Measurements from ENCODE around the gene ACTR3. TPM values are rescaled to one million over a fixed set of nuclear protein-coding genes. Genes with fewer than 3 reads are reported as not detected.

The ACTR3 gene
- total RNA-seq, 1 experiment from 2014 or later: 296 TPM

DNA sequence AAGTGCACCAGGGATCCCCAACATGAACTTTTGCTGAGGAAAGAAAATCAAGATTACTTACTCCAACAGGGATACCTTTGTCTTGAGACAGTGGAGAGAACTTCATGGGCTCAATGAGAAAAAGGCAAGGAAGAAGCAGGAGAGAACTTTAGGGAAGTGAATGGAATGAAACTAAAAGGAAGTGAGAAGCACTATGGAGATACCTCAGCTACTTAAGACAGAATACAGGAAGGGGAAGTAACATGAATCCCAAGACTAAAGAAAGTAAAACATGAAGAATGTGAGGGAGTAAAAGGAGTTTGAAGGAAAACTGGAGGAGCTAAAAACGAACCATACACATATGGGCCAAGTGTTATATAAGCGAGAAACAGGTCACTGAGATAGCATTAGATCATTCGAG, 32.4 kb upstream of the ACTR3 start:
- H3K27ac Mint-ChIP-seq (ENCODE audit: unreplicated experiment): no peak overlapping the region
- H3K36me3 Mint-ChIP-seq (ENCODE audit: insufficient read depth, unreplicated experiment): no peaks in the 10 kb centered on the region
- CTCF ChIA-PET: no interaction called here
- no peak overlapping the region for H3K4me3 Mint-ChIP-seq (ENCODE audit: low read depth, unreplicated experiment)
- intact Hi-C loops (cut with micrococcal nuclease; ENCODE audit: unreplicated experiment): no loop called here
- TF ChIP-seq, protein P1, sequence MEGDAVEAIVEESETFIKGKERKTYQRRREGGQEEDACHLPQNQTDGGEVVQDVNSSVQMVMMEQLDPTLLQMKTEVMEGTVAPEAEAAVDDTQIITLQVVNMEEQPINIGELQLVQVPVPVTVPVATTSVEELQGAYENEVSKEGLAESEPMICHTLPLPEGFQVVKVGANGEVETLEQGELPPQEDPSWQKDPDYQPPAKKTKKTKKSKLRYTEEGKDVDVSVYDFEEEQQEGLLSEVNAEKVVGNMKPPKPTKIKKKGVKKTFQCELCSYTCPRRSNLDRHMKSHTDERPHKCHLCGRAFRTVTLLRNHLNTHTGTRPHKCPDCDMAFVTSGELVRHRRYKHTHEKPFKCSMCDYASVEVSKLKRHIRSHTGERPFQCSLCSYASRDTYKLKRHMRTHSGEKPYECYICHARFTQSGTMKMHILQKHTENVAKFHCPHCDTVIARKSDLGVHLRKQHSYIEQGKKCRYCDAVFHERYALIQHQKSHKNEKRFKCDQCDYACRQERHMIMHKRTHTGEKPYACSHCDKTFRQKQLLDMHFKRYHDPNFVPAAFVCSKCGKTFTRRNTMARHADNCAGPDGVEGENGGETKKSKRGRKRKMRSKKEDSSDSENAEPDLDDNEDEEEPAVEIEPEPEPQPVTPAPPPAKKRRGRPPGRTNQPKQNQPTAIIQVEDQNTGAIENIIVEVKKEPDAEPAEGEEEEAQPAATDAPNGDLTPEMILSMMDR (IDR thresholded peaks at IDR 0.05; ENCODE audit: unreplicated experiment): no peak
- peaks cover 18% of the 10 kb centered on the region for H3K4me1 Mint-ChIP-seq (ENCODE audit: low read depth, unreplicated experiment)
- BruUV-seq (replicated peaks): no TSS peak
- no peaks in the 10 kb centered on the region for H3K27me3 Mint-ChIP-seq (ENCODE audit: unreplicated experiment)
- peaks cover 5% of the 10 kb centered on the region for H3K9me3 Mint-ChIP-seq (ENCODE audit: low read depth, unreplicated experiment)
- DNase-seq: no peak

DNA sequence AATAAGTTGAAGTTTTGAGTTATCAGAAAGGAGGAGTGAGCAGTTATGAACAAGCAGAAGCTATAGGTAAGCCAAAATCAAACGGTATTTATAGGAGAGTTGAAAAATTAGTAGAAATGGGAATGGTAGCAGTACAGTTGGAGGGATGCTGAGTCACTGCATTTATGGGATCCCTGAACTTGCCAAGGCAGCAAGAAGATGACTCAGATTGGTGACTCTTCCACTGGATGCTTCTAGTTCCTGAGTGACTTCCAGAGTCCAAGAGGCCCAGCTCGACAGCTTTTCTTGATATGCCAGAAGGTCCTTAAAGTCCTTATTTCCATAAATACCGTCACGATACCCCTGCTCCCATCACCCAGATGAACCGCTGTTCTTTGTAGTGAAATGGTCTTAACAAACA, 31.1 kb upstream of the ACTR3 start:
- intact Hi-C loops (cut with micrococcal nuclease; ENCODE audit: unreplicated experiment): no loop called here
- peaks cover 18% of the 10 kb centered on the region for H3K4me1 Mint-ChIP-seq (ENCODE audit: low read depth, unreplicated experiment)
- no peak for DNase-seq
- TF ChIP-seq, protein P1 (IDR thresholded peaks at IDR 0.05; ENCODE audit: unreplicated experiment): no peak
- H3K9me3 Mint-ChIP-seq (ENCODE audit: low read depth, unreplicated experiment): peaks cover 5% of the 10 kb centered on the region
- no peak overlapping the region for H3K27ac Mint-ChIP-seq (ENCODE audit: unreplicated experiment)
- BruUV-seq (replicated peaks): no TSS peak
- CTCF ChIA-PET: no interaction called here
- H3K4me3 Mint-ChIP-seq (ENCODE audit: low read depth, unreplicated experiment): no peak overlapping the region
- no peaks in the 10 kb centered on the region for H3K36me3 Mint-ChIP-seq (ENCODE audit: insufficient read depth, unreplicated experiment)
- H3K27me3 Mint-ChIP-seq (ENCODE audit: unreplicated experiment): no peaks in the 10 kb centered on the region

- Mint-ChIP-seq H3K4me3 (ENCODE audit: low read depth, unreplicated experiment) (no peak overlapping the region), H3K9me3 (ENCODE audit: low read depth, unreplicated experiment) (peaks cover 5% of the 10 kb centered on the region), H3K27me3 (ENCODE audit: unreplicated experiment) (no peaks in the 10 kb centered on the region), H3K36me3 (ENCODE audit: insufficient read depth, unreplicated experiment) (no peaks in the 10 kb centered on the region), H3K4me1 (ENCODE audit: low read depth, unreplicated experiment) (peaks cover 18% of the 10 kb centered on the region), H3K27ac (ENCODE audit: unreplicated experiment) (no peak overlapping the region)
- CTCF ChIA-PET: no interaction called here
- no TSS peak for BruUV-seq (replicated peaks)
- TF ChIP-seq, protein P1 (IDR thresholded peaks at IDR 0.05; ENCODE audit: unreplicated experiment): no peak
- intact Hi-C loops (cut with micrococcal nuclease; ENCODE audit: unreplicated experiment): no loop called here
- no peak for DNase-seq
These were observed 28.1 kb upstream of the ACTR3 start for GRCh38 chr2:113861740-113862139.

DNA sequence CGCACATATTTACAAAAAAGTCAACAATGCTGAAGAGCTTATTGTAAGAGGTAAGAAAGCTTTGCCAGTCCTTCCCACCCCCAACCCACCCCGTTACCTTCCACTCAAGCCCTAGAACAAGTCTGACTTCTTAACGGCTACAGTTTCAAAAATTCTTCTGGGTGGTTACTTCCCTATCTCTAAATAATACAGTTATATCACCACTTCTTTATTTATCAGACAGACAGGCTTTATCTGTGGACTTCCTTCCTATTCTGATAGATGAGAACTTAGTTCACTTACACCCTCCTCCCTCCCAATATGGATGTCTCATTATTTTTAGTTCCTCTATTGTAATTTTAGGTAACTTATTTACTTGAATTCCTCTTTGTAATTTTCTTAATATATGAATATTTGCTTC, 26.7 kb upstream of the ACTR3 start:
- Mint-ChIP-seq H3K4me1 (ENCODE audit: low read depth, unreplicated experiment) (peaks cover 13% of the 10 kb centered on the region), H3K36me3 (ENCODE audit: insufficient read depth, unreplicated experiment) (no peaks in the 10 kb centered on the region), H3K9me3 (ENCODE audit: low read depth, unreplicated experiment) (no peaks in the 10 kb centered on the region), H3K27ac (ENCODE audit: unreplicated experiment) (no peak overlapping the region), H3K4me3 (ENCODE audit: low read depth, unreplicated experiment) (no peak overlapping the region), H3K27me3 (ENCODE audit: unreplicated experiment) (no peaks in the 10 kb centered on the region)
- intact Hi-C loops (cut with micrococcal nuclease; ENCODE audit: unreplicated experiment): no loop called here
- no peak for DNase-seq
- no TSS peak for BruUV-seq (replicated peaks)
- CTCF ChIA-PET: no interaction called here
- TF ChIP-seq, protein P1 (IDR thresholded peaks at IDR 0.05; ENCODE audit: unreplicated experiment): no peak

DNA sequence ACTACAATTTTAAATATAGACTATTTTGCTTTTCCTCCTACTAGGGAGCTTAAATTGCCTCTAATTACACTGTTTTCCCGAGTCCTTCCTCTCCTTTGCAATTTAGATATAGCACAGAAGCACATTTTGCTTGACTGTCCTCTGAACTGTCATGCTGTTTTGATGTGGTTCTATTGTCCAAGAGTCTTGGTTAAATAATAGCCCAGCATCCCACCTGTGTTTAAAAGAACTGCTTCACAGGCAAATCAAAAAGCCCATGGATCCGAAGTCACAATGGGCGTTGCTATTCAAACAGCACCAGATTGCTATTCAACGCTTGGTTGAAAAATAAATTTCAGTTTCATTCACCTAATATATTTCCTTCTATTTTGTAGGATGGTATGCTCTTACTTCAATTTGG, 22.3 kb upstream of the ACTR3 start:
- Mint-ChIP-seq H3K9me3 (ENCODE audit: low read depth, unreplicated experiment) (no peaks in the 10 kb centered on the region), H3K27me3 (ENCODE audit: unreplicated experiment) (no peaks in the 10 kb centered on the region), H3K4me3 (ENCODE audit: low read depth, unreplicated experiment) (no peak overlapping the region), H3K36me3 (ENCODE audit: insufficient read depth, unreplicated experiment) (no peaks in the 10 kb centered on the region), H3K4me1 (ENCODE audit: low read depth, unreplicated experiment) (peaks cover 13% of the 10 kb centered on the region), H3K27ac (ENCODE audit: unreplicated experiment) (no peak overlapping the region)
- CTCF ChIA-PET: no interaction called here
- BruUV-seq (replicated peaks): no TSS peak
- DNase-seq: no peak
- intact Hi-C loops (cut with micrococcal nuclease; ENCODE audit: unreplicated experiment): no loop called here
- TF ChIP-seq, protein P1 (IDR thresholded peaks at IDR 0.05; ENCODE audit: unreplicated experiment): no peak
